NCI-H2196 (cell line): ENCODE results near the gene SLC33A1.
"Not testable (repeated sequence)": the region's sequence is repeated elsewhere in the genome, so short reads cannot be mapped to it uniquely, and the experiment has no call there.

Experiments
- DNase-seq: peaks from one replicate; lab custom pipeline; 2025; ENCODE audit not compliant: unreplicated experiment; lab: John Stamatoyannopoulos, UW

The SLC33A1 gene

DNA sequence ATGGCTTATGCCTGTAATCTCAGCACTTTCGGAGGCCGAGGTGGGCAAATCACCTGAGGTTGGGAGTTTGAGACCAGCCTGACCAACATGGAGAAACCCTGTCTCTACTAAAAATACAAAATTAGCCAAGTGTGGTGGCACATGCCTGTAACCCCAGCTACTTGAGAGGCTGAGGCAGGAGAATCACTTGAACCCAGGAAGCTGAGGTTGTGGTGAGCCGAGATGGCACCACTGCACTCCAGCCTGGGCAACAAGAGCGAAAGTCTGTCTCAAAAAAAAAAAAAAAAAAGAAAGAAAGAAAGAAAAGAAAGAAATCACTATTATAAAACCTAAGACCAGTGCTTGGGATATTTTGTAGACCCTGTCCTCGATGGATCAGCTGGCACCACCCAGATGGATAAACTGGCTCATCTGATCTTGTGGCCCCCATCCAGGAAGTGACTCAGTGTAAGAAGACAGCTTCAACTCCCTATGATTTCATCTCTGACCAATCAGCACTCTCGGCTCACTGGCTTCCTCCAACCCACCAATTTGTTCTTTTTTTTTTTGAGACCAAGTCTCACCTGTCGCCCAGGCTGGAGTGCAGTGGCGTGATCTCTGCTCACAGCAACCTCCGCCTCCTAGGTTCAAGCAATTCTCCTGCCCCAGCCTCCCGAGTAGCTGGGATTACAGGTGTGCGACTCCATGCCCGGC, 8.2 kb upstream of the SLC33A1 start:
- DNase-seq = not testable (repeated sequence)

DNA sequence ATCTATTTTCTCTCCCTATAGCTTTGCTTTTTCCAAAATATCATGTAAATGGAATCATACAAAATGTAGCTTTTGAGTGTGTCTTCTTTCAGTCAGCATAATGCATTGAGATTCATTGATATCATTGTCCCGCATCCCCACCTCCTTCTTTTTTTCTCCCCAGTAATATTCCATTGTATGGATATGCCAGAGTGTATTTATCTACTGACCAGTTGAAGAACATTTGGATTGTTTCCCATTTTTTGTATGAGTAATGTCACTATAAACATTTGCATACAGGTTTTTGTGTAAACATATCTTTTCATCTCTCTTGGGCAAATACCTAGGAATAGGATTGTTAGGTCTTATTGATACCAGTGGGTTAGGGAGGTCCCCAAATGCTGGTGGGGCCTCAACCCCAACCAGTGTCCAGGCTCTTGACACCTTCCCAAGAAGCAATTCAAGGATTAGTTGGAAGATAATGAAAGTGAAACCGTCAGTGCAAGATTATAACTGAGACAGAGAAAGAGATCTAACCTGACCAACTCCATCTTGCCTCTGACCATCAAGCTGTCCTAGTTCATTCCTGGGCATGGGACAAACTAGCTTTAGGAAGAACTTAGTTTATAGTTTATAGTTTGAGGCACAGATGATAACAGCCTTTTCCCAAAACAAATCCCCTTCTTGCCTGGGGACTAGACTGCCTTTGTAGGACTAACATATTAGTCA, 7.4 kb upstream of the SLC33A1 start:
- DNase-seq = no peak

- not testable (repeated sequence) for DNase-seq
These were observed 6.2 kb upstream of the SLC33A1 start for GRCh38 chr3:155860424-155860823.

GRCh38 chr3:155859859-155860258, 5.6 kb upstream of the SLC33A1 start:
- no peak for DNase-seq

DNA sequence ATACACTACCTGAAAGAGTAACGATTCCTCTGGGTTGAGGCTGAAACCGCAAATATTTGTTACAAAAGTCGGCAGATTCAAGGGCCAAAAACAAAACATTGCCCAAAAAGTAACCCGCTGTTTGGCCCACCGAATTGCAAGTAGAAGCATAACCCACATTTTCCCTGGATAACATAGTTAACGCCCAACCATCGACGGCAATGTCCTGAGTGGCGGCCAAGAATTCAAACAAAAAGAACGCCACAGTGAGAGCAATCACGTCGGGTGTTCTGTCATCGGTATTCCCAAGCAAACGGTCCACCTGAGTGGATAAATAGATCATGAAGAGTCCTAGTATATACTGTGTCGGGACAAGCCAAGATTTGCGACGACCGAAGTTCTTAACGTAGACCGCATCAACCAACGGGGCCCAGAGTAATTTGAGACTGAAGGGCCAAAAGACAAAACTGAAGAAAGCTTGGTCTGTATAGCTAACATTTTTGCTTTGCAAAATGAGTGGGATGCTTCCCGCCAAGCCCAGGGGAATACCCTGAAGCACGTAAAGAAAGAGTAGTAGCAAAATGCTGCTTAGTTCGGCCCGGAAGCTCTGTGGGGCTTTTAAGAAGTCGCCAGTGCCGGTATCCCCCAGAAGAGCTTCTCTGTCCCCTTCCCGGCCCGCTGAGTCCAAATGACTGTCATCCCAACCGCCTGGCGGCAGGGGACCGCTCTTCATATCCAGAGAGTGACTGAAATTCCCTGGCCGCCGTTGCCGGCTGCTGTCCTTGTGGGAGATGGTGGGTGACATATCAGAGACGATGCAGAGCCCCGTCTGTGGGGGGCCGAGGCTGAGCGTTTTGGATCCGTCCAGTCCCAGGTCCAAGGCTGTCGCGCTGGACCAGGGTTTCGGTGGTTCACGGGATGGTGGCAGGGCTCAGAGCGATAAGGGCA, 750 bp downstream of the SLC33A1 start:
- DNase-seq = peak; percentile 11

GRCh38 chr3:155852341-155852740, 1.9 kb downstream of the SLC33A1 start:
- DNase-seq = no peak

DNA sequence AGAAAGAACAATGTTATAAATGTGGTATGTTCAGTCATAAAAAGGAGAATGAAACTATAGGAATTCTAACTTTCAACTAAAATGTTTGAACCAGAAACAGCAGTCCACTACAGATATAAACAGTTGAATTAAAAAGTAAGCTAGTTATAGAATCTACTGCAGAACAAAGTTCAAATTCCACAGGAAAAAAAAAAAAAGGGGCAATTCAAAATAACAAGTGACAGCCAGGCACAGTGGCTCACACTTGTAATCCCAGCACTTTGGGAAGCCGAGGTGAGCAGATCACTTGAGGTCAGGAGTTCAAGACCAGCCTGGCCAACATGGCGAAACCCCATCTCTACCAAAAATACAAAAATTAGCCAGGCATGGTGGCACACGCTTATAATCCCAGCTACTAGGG, 4.8 kb downstream of the SLC33A1 start:
- DNase-seq = not testable (repeated sequence)

GRCh38 chr3:155847993-155848392, 6.2 kb downstream of the SLC33A1 start:
- DNase-seq = no peak

DNA sequence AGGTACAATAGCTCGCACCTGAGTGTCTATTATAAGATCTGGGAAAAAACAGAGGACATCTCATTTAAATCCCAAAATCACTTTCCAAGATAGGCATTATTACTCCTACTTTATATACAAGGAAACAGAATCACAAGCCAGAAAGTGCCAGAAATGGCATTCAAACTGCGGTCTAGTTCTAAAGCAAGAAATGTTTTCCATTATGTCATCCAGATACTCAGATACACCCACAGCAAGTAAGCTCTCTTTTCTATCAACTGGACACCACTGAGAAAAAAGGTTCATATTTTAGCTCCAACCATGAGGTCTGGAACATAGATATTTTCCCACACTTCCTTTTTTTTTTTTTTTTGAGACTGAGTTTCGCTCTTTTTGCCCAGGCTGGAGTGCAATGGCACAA, 8.1 kb downstream of the SLC33A1 start:
- no peak for DNase-seq

GRCh38 chr3:155843569-155843968, 10.7 kb downstream of the SLC33A1 start:
- DNase-seq = no peak

DNA sequence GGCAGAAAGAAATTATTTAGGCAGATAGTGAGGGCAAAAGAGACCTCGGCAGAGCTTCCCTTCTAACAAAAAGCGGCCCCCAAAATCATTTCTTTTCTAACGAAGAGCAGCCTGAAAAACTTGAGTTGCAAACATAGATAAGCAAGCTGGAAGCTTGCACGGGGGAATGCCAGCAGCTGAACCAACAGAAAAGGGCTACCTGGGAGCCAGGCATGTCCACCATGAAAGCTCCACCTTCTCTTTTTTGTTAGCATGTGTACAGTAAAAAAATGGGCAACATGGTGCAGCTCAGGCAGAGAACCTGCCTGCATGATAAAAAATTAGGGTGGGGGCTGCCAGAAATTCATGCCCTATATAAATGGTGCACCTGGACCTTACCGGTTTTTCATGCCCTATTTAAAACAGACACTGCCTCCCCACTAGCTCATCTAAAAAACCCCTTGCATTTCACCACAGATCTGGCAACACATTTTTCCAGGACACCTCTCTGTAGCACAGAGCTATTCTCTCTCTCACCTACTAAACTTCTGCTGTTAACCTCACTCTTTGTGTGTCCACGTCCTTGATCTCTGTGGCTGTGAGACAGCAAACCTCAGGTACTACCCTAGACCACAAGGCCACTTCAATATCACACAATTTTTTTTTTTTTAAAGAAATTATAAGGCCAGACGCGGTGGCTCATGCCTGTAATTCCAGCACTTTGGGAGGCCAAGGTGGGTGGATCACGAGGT, 18.7 kb downstream of the SLC33A1 start:
- no peak for DNase-seq

DNA sequence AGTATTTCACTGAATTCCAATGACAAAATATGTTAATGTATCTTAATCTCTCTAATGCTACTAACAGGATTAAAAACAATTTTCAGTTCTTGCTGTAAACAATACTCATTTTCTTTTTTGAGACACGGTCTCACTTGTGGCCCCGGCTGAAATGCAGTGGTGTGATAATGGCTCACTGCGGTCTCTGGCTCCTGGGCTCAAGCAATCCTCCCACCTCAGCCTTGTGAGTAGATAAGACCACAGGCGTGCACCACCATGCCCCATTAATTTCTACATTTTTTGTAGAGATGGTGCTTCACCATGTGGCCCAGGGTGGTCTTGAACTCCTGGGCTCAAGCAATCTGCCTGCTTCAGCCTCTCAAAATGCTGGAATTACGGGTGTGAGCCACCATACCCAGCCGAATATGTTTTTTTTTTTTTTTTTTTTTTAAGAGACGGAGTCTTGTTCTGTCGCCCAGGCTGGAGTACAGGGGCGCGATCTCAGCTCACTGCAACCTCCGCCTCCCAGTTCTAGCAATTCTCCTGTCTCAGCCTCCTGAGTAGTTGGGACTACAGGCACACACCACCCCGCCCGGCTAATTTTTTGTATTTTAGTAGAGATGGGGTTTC, 25.6 kb downstream of the SLC33A1 start:
- not testable (repeated sequence) for DNase-seq

GRCh38 chr3:155815030-155815545, 39.1 kb downstream of the SLC33A1 start:
- no peak for DNase-seq

DNA sequence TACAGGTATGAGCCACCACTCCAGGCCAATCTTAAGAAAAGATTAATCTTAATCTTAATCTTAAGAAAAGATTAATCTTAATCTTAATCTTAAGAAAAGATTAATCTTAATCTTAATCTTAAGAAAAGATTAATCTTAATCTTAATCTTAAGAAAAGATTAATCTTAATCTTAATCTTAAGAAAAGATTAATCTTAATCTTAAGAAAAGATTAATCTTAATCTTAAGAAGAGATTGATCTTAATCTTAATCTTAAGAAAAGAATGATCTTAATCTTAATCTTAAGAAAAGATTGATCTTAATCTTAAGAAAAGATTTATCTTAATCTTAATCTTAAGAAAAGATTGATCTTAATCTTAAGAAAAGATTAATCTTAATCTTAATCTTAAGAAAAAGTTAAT, 41.0 kb downstream of the SLC33A1 start:
- DNase-seq = not testable (repeated sequence)

GRCh38 chr3:155809181-155809580, 45.0 kb downstream of the SLC33A1 start:
- no peak for DNase-seq

DNA sequence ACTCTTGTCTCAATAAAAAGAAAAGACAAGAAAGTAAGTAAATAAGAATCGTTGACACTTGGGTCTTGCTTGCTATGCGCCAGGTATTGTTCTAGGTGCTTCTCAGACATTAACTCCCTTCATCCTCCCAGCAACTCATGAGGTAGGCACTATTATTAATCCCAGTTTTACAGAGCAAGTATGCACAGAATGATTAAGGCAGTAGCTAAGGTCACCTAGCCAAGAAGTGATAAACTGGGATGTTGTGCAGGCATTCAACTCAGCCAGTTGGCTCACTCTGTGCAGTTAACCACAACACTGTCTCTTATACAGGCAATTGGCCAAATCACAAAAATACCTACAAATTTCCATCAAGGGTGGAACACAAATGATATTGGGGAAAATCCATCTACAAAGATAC, 46.4 kb downstream of the SLC33A1 start:
- no peak for DNase-seq

DNA sequence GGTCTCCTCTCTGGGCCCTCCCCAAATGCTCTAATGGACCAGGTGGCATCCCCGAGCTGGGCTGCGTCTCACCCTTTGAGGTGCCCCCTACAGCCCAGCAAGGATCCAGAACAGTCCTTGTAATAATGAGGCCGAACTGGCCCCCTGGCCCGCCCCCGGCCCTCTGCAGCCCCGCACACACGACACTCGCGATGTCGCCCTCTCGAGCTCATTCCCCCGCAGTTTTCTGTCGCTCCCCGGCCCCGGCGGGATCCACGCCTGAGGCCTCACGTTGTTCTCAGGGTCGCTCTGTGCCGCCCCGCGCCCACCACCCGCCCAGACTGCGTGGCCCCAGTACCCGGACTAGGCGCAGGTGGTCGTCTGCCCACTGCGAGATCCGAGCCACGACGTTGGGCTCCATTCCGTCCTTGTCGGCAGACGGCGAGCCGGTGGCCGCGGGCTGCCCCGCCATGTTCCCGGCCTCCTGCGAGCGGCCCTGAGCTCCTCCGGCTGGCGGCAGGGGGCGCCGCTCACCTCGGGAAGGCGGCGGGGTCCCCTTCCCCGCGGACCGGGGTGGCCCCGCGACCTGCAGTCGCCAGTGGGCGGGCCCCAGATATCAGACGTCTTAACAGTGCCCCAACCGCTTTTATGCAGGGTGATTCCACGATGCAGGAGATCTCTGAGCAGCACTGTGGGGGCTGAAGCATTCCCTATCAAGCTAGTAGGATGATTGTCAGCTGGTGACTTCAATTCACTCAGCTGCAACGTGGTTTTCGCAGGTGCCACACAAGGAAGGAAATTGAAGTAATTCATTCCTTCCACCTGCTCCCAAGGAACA, 48.2 kb downstream of the SLC33A1 start, which contains the start of gene C3orf33:
C3orf33 (minus strand) TSS at position 477 of the 817 bp plus-strand sequence; CDS start at position 451, 26 bp downstream.
- peak; percentile 80 for DNase-seq

GRCh38 chr3:155805204-155805801, 48.9 kb downstream of the SLC33A1 start:
- peak; percentile 59 for DNase-seq

DNA sequence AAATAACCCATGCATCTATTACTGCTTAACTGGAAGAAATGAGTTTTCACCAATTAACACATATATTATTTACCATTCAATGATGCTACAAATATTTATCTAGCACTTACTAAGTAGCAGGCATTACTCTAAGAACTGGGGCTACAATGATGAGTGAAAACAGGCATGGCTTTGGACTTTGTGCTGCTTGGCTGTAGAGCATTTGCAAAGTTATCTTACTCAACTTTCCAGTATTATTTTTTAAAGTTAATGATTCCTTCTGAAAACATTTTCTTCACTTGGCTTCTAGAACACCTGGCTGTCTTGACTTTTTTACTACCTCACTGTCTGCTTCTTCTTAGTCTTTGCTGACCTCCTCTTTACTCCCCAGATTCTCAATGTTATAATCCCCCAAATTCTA, 49.9 kb downstream of the SLC33A1 start:
- no peak for DNase-seq
